ENCODE results near the gene CORO1C.

Gene CORO1C

GRCh38 chr12:108641446-108642268 lies 89.7 kb downstream of the CORO1C start:
- peaks cover 22% of the 10 kb centered on the region for H3K4me1 ChIP-seq (ENCODE audit: control insufficient read depth, low read depth, low read length)
- no peak overlapping the region for H3K4me3 ChIP-seq (ENCODE audit: low read length)
- H3K27me3 ChIP-seq (ENCODE audit: control insufficient read depth, insufficient read depth, low read length) = no peaks in the 10 kb centered on the region
- H3K36me3 ChIP-seq (ENCODE audit: control insufficient read depth, low read depth, low read length) = peaks cover 18% of the 10 kb centered on the region
- H3K9me3 ChIP-seq (ENCODE audit: control insufficient read depth, low read depth, low read length) = no peaks in the 10 kb centered on the region
- H3K9ac ChIP-seq (ENCODE audit: low read length) = no peak overlapping the region
- H3K27ac ChIP-seq (ENCODE audit: low read length) = no peak overlapping the region

GRCh38 chr12:108640802-108641445 lies 90.4 kb downstream of the CORO1C start:
- H3K9me3 ChIP-seq (ENCODE audit: control insufficient read depth, low read depth, low read length) = no peaks in the 10 kb centered on the region
- H3K27me3 ChIP-seq (ENCODE audit: control insufficient read depth, insufficient read depth, low read length) = no peaks in the 10 kb centered on the region
- peaks cover 14% of the 10 kb centered on the region for H3K36me3 ChIP-seq (ENCODE audit: control insufficient read depth, low read depth, low read length)
- H3K27ac ChIP-seq (ENCODE audit: low read length) = no peak overlapping the region
- peaks cover 24% of the 10 kb centered on the region for H3K4me1 ChIP-seq (ENCODE audit: control insufficient read depth, low read depth, low read length)
- H3K9ac ChIP-seq (ENCODE audit: low read length) = no peak overlapping the region
- H3K4me3 ChIP-seq (ENCODE audit: low read length) = no peak overlapping the region

GRCh38 chr12:108638997-108639822 lies 92.1 kb downstream of the CORO1C start:
- Histone ChIP-seq H3K9ac (ENCODE audit: low read length) (peak overlapping the region; percentile 53), H3K36me3 (ENCODE audit: control insufficient read depth, low read depth, low read length) (no peaks in the 10 kb centered on the region), H3K4me3 (ENCODE audit: low read length) (no peak overlapping the region), H3K27me3 (ENCODE audit: control insufficient read depth, insufficient read depth, low read length) (no peaks in the 10 kb centered on the region), H3K27ac (ENCODE audit: low read length) (peak overlapping the region; percentile 32), H3K4me1 (ENCODE audit: control insufficient read depth, low read depth, low read length) (peaks cover 35% of the 10 kb centered on the region), H3K9me3 (ENCODE audit: control insufficient read depth, low read depth, low read length) (no peaks in the 10 kb centered on the region)

- no peaks in the 10 kb centered on the region for H3K27me3 ChIP-seq (ENCODE audit: control insufficient read depth, insufficient read depth, low read length)
- H3K9me3 ChIP-seq (ENCODE audit: control insufficient read depth, low read depth, low read length) = no peaks in the 10 kb centered on the region
- peaks cover 36% of the 10 kb centered on the region for H3K4me1 ChIP-seq (ENCODE audit: control insufficient read depth, low read depth, low read length)
- no peaks in the 10 kb centered on the region for H3K36me3 ChIP-seq (ENCODE audit: control insufficient read depth, low read depth, low read length)
- peak overlapping the region; percentile 63 for H3K27ac ChIP-seq (ENCODE audit: low read length)
- peak overlapping the region; percentile 53 for H3K9ac ChIP-seq (ENCODE audit: low read length)
- peak overlapping the region; percentile 26 for H3K4me3 ChIP-seq (ENCODE audit: low read length)
Measured at GRCh38 chr12:108638141-108638827, 93.0 kb downstream of the CORO1C start.

- Histone ChIP-seq H3K27me3 (ENCODE audit: control insufficient read depth, insufficient read depth, low read length) (no peaks in the 10 kb centered on the region), H3K4me1 (ENCODE audit: control insufficient read depth, low read depth, low read length) (peaks cover 36% of the 10 kb centered on the region), H3K9me3 (ENCODE audit: control insufficient read depth, low read depth, low read length) (no peaks in the 10 kb centered on the region), H3K27ac (ENCODE audit: low read length) (peak overlapping the region; percentile 63), H3K9ac (ENCODE audit: low read length) (peak overlapping the region; percentile 53), H3K4me3 (ENCODE audit: low read length) (peak overlapping the region; percentile 26), H3K36me3 (ENCODE audit: control insufficient read depth, low read depth, low read length) (no peaks in the 10 kb centered on the region)
Measured at GRCh38 chr12:108637222-108637971, 93.9 kb downstream of the CORO1C start.

- Histone ChIP-seq H3K9me3 (ENCODE audit: control insufficient read depth, low read depth, low read length) (no peaks in the 10 kb centered on the region), H3K4me3 (ENCODE audit: low read length) (no peak overlapping the region), H3K9ac (ENCODE audit: low read length) (no peak overlapping the region), H3K4me1 (ENCODE audit: control insufficient read depth, low read depth, low read length) (peaks cover 36% of the 10 kb centered on the region), H3K27me3 (ENCODE audit: control insufficient read depth, insufficient read depth, low read length) (no peaks in the 10 kb centered on the region), H3K27ac (ENCODE audit: low read length) (no peak overlapping the region), H3K36me3 (ENCODE audit: control insufficient read depth, low read depth, low read length) (no peaks in the 10 kb centered on the region)
Measured at GRCh38 chr12:108635997-108636808, 95.1 kb downstream of the CORO1C start.

GRCh38 chr12:108635201-108635996 lies 95.9 kb downstream of the CORO1C start:
- H3K9ac ChIP-seq (ENCODE audit: low read length) = no peak overlapping the region
- no peak overlapping the region for H3K27ac ChIP-seq (ENCODE audit: low read length)
- no peaks in the 10 kb centered on the region for H3K36me3 ChIP-seq (ENCODE audit: control insufficient read depth, low read depth, low read length)
- H3K4me3 ChIP-seq (ENCODE audit: low read length) = no peak overlapping the region
- no peaks in the 10 kb centered on the region for H3K27me3 ChIP-seq (ENCODE audit: control insufficient read depth, insufficient read depth, low read length)
- H3K4me1 ChIP-seq (ENCODE audit: control insufficient read depth, low read depth, low read length) = peaks cover 36% of the 10 kb centered on the region
- no peaks in the 10 kb centered on the region for H3K9me3 ChIP-seq (ENCODE audit: control insufficient read depth, low read depth, low read length)

GRCh38 chr12:108634341-108634751 lies 97.0 kb downstream of the CORO1C start:
- Histone ChIP-seq H3K9ac (ENCODE audit: low read length) (no peak overlapping the region), H3K27ac (ENCODE audit: low read length) (no peak overlapping the region), H3K4me3 (ENCODE audit: low read length) (no peak overlapping the region), H3K27me3 (ENCODE audit: control insufficient read depth, insufficient read depth, low read length) (no peaks in the 10 kb centered on the region), H3K4me1 (ENCODE audit: control insufficient read depth, low read depth, low read length) (peaks cover 36% of the 10 kb centered on the region), H3K9me3 (ENCODE audit: control insufficient read depth, low read depth, low read length) (no peaks in the 10 kb centered on the region), H3K36me3 (ENCODE audit: control insufficient read depth, low read depth, low read length) (no peaks in the 10 kb centered on the region)

GRCh38 chr12:108633534-108634248 lies 97.6 kb downstream of the CORO1C start, which contains the start of gene SELPLG:
Gene SELPLG (minus strand): TSS chr12:108633894. CDS start chr12:108624307, 9,587 bp downstream.
- Histone ChIP-seq H3K27me3 (ENCODE audit: control insufficient read depth, insufficient read depth, low read length) (no peaks in the 10 kb centered on the region), H3K9ac (ENCODE audit: low read length) (no peak within 1 kb of the TSS), H3K4me1 (ENCODE audit: control insufficient read depth, low read depth, low read length) (peaks cover 33% of the 10 kb centered on the region), H3K36me3 (ENCODE audit: control insufficient read depth, low read depth, low read length) (no peaks in the 10 kb centered on the region), H3K4me3 (ENCODE audit: low read length) (no peak within 1 kb of the TSS), H3K9me3 (ENCODE audit: control insufficient read depth, low read depth, low read length) (no peaks in the 10 kb centered on the region), H3K27ac (ENCODE audit: low read length) (no peak within 1 kb of the TSS)
